ENCODE results near the gene CHTOP.
A peak's percentile ranks its signal among the peaks of the same experiment; 100 is the strongest.
"Not testable (repeated sequence)": the region's sequence is repeated elsewhere in the genome, so short reads cannot be mapped to it uniquely, and the experiment has no call there.

Gene CHTOP, protein sequence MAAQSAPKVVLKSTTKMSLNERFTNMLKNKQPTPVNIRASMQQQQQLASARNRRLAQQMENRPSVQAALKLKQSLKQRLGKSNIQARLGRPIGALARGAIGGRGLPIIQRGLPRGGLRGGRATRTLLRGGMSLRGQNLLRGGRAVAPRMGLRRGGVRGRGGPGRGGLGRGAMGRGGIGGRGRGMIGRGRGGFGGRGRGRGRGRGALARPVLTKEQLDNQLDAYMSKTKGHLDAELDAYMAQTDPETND

DNA sequence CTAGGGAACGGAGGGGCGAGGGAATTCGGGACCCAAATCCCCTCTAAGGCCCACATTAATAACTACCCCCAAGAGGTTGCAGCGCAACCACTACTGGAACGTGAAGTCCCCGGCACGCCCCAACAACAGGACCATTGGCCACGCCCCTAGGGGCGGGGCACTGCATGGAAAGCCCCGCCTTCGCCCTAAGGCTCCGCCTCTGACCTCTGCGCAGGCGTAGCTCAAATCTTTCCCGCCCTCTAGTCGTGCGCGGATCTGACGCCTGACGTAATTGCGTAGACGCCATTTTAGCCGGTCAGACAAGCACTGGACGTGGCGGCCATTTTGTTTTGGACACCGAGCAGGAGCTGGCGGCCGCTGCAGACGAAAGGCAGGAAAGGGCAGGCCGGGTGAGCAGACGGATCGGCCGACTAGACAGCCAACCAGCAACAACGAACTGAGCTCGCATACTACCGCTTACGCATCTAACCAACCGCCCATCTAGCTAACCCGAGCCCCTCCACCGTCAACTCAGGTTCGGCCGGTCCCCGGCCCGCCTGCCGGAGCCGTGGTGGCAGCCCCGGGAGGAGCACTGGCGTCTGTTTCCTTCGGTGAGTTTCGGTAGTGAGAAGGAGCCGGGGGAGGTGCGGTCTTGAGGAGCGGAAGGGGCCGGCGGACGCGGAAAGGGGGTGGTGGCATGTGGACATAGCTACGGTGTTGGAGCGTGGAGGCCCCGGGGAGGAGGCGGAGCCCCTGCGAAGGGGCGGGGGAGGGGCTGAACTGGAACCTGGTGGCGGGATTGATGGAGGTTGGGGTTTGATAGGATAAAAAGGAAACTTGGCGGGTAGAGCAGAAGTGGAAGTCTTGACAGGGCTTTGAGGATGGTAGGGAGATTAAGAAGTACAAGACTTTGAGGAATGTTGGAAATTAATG is at the start of gene CHTOP:
TSS of gene CHTOP (plus strand) at position 313 of the 912 bp plus-strand sequence. CDS start 2,523 bp downstream, outside the sequence.
- DNase-seq, result peak; percentile 94 to 97

DNA sequence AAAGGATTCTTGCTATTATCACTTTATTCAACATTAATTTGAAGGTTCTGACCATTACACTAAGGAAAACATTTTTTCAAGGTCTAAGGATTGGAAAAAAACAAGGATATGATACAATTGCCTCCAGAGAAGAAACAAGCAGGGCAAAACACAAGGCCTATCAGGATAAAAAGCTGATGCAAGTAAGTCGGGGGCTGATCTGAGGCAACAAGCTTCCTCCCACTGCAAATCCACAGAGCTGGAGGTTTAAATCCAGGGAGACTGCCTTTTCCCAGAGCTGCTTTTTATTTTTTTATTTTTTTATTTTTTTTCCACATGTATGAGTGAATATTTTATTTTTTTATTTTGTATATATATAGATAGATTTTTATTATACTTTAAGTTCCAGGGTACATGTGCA is 48.9 kb upstream of the CHTOP start:
- no peak for DNase-seq

DNA sequence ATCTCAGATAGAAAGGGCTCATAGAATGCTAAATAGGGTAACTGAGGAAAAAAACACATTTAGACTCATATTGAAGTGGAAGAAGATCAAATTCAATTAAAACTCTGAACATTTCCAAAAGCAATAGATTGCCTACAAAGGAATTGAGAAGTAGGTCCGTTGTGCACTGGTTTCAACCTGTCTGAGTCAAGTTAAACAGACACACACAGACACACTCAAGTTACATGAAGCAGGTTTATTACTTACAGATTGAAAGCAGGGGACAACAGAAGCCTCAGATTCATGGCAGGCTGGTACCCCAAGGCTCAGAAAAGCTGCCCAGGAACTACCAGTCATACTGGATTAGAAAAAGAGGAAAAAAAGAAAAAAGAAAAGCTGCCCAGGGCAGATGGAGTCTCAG is 47.5 kb upstream of the CHTOP start:
- DNase-seq, result no peak

DNA sequence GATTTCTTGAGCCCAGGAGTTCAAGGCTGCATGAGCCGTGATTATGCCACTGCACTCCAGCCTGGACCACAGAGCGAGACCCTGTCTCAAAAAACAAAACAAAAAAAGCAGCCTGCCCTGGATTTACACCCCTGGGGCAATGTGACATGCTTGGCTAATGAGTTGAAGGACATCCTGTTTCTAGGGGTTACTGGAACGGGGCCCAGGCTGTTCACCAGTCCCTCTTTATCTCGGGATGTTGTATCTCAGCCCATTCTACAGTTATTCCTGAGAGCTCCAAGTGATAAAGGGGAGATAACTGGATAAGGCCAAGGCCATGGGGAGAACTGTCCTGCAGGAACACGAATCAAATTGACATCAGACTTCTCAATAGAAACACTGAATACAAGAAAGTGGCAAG is 46.6 kb upstream of the CHTOP start:
- DNase-seq, result no peak

DNA sequence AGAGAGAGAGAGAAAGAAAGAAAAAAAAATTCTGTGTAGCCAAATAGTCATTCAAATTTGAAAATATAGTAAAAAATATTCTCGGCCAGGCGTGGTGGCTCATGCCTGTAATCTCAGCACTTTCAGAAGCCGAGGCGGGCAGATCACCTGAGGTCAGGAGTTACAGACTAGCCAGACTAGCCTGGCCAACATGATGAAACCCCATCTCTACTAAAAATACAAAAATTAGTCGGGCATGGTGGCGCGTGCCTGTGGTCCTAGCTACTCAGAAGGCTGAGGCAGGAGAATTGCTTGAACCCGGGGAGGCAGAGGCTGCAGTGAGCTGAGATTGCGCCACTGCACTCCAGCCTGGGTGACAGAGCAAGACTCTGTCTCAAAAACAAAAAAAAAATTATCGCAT is 45.8 kb upstream of the CHTOP start:
- DNase-seq, result not testable (repeated sequence)

DNA sequence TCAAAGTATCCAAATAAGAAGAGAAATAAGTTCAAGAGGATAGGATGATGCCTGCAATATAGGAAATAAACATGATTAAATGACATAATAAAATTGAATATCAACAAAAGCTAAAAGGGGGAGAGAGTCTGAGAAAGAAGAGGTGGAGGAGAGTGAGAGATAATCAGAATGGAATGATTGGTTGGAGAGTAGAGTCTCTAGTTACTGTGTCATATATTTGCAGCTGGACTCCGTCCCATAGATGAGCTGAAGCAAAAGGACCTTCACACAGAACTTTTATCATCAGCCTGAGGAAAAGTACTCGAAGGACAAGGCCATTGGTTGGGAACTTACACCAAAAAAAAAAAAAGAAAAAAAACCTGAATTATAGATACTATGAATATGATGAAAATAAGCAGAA is 45.4 kb upstream of the CHTOP start:
- no peak for DNase-seq

DNA sequence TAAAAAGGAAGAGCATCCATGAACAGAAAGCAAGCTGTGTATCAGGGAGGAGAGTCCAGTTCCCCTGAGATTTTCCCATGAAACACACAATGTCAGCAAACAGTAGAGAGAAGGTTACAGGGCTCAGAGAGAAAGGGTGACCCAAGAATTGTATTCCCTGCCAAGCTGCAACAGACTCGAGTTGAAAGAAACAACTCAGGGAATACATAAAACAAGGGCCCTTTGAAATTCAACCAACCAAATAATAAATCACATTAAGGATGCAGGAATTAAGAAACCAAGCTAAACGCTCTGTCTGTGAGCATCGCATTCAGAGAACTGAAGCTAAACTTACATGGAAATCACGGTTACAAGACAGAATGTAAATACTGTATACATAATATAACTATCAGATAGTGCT is 41.1 kb upstream of the CHTOP start:
- no peak for DNase-seq

DNA sequence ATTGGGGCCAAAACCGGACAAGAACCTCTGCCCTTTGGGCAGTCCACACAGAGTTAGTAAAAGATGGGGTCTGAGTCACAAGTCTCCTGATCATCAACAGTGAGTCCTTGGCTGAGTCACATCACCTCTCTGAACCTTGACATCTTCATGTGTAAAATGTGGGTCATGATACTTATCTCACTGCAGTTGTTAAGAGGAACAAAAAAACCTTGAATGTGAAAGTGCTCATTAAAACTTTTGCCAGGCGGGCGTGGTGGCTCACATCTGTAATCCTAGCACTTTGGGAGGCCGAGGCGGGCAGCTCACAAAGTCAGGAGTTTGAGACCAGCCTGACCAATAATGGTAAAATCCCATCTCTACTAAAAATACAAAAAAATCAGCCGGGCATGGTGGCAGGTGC is 36.7 kb upstream of the CHTOP start:
- DNase-seq, result peak in 1 of 2 experiments; percentile 22

DNA sequence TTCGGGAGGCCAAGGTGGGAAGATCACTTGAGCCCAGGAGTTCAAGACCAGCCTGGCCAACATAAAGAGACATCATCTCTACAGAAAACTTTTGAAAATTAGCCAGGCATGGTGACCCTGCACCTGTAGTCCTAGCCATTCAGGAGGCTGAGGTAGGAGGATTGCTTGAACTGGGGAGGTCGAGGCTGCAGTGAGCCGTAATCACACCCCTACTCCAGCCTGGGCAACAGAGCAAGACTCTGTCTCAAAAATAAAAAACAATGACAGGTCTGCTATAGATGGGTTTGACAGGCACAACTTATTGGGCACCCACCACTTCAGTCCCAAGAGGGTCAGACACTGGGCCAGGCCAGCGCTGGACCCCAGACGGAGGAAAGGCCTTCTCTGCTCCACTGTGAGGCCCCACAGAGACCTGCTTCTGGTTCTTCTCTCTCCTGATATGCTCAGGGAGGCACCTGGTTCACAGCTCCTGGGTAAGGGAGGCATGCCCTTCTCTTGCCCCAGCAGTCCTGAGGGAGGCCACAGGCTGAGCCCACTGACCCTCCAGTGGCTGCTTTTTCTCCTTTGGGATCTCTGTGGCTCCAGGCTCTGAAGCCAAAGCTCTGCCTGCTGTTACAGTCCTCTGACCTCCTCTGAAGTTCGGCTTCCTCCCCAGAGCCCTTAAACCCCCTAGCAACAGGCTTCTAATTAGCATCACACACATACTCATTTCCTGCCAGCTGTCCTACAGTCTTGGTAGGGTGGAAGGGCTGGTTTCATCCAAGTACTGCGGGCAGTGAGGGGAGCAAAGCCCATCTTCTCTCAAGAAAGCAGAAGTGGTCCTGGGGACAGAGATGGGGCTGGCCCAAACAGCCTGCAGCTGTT is 35.3 kb upstream of the CHTOP start:
- DNase-seq, result no peak

DNA sequence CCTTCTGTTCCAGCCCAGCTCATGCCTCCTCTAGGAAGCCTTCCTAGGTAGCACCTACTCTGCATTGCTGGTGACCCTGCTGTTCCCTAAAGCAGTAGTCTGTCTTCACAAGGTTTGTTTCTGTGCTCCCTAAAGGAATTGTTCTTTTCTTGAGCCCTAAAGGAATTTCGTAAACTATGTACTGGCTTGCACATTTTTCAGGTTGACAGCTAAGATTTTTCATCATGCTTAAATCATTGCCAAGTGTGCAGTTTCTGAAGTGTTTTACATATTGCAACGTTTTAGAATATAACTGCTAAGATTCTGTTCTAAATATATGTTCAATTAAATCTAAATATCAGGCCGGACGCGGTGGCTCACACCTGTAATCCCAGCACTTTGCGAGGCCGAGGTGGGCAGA is 34.0 kb upstream of the CHTOP start:
- DNase-seq, result no peak

DNA sequence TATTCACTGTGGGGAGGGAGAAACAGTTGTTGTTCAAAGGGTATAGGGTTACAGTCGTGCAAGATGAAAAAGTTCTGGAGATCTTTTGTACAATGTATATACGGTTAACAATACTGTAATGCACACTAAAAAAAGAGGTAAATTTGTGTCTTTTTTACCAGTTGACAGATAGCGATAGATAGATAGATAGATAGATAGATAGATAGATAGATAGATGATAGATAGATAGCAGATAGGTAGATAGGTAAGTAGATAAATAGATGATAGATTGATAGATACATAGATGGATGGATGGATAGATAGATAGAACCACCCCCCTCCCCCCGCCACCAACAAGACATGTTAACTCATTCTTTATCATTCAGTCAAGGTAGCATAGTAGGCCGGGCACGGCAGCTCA is 31.1 kb upstream of the CHTOP start:
- DNase-seq, result no peak

DNA sequence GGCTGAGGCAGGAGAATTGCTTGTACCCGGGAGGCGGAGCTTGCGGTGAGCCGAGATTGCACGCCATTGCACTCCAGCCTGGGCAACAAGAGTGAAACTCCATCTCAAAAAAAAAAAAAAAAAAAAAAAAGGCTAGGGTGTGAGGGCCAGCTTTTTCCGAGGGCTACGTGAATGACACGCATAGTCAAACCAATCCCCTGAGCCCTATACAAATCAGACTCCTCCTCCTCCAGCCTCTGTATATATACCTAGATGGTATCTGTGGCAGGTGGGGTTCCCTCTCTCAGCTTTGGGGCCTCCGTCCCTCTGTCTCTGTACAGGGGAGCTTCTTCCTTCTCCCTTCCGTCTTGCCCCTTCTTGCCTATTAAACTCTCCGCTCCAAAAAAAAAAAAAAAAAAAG is 27.7 kb upstream of the CHTOP start:
- no peak for DNase-seq

DNA sequence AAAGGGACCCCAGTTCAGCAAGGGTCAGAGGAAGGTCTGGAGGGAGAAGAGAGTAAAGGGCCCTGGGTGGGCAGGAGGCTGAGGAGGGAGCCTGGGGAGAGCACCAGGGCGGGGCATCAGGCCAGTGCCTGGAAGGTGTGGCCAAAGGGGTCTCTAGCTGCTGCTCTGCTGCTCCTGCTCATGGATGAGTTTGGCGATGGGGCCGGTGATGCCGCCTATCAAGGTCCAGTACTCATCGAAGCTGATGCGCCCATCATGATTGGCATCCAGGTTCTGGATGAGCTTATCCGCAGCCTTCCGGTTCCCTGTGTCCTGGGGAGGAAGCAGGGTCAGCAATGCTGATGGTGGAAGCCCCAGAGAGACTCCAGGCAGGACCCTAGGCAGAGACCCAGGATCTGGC is 26.5 kb upstream of the CHTOP start:
- DNase-seq, result no peak

DNA sequence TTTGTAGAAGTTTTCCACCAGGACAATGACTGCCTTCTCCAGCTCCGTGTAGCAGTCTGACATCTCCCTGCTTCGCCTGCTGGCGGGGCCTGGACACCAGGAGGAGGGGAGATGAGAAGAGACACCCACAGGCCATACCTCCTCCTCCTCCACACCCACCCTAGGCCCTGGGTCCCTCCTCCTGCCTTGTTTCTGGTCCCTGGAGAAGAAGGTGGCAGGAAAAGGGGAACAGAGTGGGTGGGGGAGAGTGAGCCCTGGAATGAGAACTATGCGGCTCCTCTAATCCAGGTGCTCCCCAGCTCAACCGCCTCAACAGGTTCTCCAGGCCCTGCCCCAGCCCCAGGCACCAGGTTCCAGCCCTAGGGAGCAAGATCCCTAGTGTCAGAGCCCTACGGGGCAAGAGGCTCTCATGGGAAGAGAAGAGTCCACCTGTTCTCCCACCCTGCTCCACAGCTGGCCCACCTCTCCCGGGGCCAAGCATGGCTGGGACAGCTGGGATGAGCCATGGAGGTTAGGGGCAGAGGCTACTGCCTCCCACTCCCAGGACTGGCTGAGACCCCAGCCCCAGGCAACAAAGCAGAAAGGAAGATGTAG is 25.7 kb upstream of the CHTOP start:
- no peak for DNase-seq

DNA sequence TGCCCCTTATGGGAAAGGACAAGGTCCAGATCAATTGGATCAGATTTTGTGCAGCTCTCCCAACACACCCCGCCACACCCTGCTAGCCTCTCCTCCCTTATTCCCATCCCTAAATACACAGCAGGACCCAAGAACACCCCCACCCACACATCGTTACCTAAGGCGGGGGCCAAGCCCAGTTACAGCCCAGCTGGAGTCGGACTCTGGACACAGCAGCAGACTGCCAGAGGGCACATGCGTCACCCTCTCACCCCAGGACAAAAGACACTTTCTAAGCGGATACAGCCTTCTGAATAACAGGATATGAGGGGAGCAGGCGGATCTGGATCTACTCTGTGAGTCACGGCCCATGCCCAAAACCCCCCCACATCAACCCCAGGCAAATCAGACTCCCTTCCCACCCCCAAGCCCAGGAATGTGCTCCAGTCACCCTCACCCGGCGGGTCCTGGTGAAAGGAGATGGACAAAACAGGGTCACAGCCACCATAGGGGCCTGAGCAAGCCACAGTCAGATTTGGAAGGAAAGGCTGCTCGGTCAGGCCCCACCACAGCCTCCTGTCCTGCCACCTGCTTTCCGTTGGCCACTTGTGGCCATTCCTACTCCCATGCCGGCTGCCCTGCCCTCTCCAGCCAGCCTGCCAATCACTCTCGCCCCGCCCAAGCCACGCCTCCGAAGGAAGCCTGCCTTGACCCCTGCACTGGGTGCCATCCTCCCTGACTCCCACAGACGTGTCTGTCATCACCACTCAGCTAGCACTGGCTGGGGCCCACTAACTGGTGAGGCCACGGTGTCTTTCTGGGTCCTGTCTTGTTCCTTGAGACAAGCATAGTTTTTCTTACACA is 24.9 kb upstream of the CHTOP start:
- no peak for DNase-seq

DNA sequence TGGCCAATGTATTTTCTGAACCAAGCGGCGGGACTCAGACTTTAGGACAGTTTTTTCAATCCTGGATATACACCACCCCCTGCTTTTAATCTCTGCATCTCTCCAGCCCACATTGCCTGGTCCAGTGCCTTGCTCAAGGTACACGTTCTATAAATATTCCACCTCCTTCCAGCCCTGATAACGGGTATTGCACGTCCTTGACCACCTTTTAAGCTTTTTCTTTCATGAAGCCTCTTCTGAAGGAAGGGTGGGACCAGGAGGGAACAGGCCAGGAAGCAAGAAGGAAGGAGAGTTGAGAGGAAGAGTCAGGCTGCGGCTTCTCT is 24.3 kb upstream of the CHTOP start:
- DNase-seq, result no peak

DNA sequence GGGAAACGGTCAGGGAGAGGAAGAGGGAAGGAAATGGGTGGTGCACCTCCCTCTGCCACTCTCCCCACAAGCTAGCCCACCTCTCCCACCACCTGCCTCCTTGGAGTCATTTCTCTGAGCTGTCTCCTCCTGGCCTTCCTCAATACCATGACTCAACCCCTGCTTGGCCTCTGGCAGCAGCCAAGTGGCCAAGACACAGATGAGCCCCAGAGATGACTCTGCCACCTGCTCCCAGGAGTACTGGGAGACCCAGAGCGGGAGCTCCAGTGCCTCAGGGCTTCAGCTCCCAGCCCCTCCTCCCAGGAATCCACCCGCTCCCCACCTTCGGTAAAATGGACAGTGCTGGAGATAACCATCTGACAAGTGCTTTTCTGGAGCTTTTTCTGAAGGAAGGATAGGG is 23.5 kb upstream of the CHTOP start:
- DNase-seq, result no peak

DNA sequence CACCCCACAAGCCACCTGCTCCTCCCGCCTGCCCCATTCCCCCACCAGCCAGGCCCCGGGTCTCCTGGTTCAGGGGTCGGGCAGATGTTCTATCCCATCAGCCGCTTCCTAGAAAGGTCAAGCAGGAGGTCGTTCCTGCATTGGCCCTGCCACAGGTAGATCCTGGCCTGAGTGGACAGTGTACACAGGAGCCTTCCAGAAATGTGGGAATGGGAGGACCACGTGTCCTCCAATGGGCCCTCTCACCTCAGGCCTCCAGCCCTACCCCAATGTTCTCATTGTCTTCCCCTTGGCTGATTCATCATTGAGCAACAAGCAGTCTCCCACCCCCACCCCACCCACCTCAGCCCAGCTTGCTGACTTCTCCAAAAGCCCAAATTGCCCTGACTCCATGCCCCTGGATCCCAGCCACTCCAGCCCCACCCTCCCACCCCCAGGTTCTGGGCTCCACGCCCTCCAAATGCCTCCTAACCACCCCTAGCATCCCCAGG is 23.0 kb upstream of the CHTOP start:
- DNase-seq, result no peak

DNA sequence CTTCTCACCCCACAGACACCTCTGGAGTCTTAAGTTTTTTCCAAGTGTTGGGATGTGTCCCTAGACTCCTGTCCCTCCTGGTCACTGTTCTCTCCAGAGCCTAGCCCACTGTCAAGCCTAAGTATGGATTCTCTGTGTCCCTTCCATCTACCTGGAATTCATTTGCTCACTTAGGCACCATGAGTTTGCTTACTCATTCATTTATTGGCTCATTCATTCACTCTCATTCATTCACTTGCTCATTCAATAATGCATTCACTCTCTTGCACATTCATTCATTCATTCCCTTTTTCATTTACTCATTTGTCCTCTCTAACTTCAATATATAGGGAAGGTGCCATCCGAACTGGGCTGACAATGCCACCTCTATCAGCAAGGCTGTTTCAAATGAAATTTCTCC is 22.5 kb upstream of the CHTOP start:
- no peak for DNase-seq

DNA sequence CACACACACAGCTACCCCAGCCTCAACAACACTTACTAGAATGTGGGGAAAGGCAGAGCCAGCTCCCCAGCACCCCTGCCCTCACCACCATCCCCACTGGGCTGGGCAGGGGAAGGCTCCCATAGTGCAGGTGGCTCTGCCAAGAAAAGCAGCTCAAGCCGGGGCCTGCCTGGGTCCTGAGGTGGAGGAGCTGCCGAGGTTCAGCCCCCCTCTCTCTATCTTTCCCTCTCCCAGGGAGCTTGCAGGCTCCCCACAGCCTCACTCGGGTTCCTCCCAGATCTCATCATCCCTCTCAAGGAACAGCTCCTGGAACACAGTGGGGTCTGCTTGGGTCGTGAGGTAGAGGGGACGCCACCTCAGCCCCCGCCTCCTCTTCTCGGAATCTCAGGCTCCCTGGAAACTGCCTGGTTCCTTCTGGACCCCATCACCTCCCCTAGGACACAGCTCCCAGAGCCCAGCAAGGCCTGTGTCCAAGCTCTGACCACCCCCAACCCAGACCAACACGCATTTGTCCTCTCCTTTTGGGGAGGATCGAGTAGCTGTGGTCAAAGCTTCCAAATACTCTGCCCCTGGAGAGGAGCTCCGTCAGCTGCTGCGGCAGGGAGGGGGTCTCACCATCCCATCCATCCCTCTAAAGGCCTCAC is 21.6 kb upstream of the CHTOP start:
- no peak for DNase-seq

DNA sequence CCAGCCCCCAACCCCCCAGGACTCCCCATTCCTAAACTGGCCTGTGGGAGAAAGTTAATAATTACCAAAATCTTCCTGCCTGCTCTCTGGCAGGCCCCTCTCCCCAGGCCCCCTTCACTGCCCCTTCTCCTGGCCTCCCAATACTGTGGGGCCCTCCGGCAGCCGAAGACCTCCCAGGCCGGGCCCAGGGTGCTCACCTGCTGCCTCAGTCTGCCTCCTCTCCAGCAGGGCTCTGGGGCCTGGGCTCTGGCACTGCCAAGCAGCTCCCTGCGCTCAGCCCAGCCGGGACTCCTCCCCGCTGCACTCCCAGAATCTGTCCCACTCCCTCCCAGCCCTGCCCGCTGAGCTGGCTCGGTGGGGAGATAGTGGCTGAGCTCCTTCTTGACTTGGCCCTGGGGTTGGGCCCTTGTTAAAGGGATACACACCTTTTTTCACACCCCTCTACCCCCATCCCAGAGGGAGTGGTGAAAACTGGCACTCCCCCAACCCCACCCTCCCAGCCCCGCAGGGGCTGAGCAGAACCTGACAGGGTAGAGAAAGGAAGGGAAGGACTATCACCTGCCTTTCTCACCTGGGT is 21.0 kb upstream of the CHTOP start, which contains the start of gene S100A16:
TSS of gene S100A16 (minus strand) at position 383 of the 577 bp plus-strand sequence. CDS start 4,986 bp downstream, outside the sequence.
- no peak for DNase-seq
